DND-41 (cell line): ENCODE data around the gene SRC.

Experiments used
- ATAC-seq: fragments of 200-7000 bp; cut with Tn5 transposase; 3 replicates; pipeline ENCODE4 v1.9.1; 2021; ENCODE audit warnings: low read depth; ENCODE audit not compliant: insufficient read depth
- DNase-seq: peaks from one replicate; pipeline ENCODE4 v3.0.0-alpha.2; 2020
- H2AFZ ChIP-seq: 2 replicates; pipeline ENCODE4 v1.6.0; 2012; ENCODE audit warnings: low read depth, low read length
- H3K27ac ChIP-seq: 2 replicates; pipeline ENCODE4 v1.5.1; 2012; ENCODE audit warnings: low read length, inconsistent platforms
- H3K27me3 ChIP-seq: fragments of 200-600 bp; sonication (generic); 2 replicates; pipeline ENCODE4 v1.6.0; 2012; ENCODE audit warnings: low read length, mild to moderate bottlenecking, inconsistent platforms; ENCODE audit not compliant: insufficient read depth, poor library complexity
- H3K36me3 ChIP-seq: 2 replicates; pipeline ENCODE4 v1.5.1; 2012; ENCODE audit warnings: low read length, inconsistent platforms; ENCODE audit not compliant: insufficient read depth
- H3K4me1 ChIP-seq: 2 replicates; pipeline ENCODE4 v1.5.1; 2012; ENCODE audit warnings: mild to moderate bottlenecking, low read length; ENCODE audit not compliant: insufficient read depth
- H3K4me2 ChIP-seq: 2 replicates; pipeline ENCODE4 v1.6.0; 2012; ENCODE audit warnings: mild to moderate bottlenecking, moderate library complexity, low read length, inconsistent platforms; ENCODE audit not compliant: insufficient read depth
- H3K4me3 ChIP-seq, 2 experiments: fragments of 200-600 bp in 1 of 2; shearing (Covaris generic) in 1 of 2; 2 replicates each; pipeline ENCODE4 v1.5.1; 2012 to 2016; ENCODE audit warnings: inconsistent platforms in 2 of 2, low read length in 2 of 2, mild to moderate bottlenecking in 2 of 2, low read depth in 1 of 2, moderate library complexity in 1 of 2
- H3K79me2 ChIP-seq: 2 replicates; pipeline ENCODE4 v1.6.0; 2012; ENCODE audit warnings: low read length, inconsistent platforms; ENCODE audit not compliant: insufficient read depth
- H3K9ac ChIP-seq: 2 replicates; pipeline ENCODE4 v1.6.0; 2012; ENCODE audit warnings: low read depth, mild to moderate bottlenecking, inconsistent platforms, low read length, moderate library complexity
- H3K9me3 ChIP-seq: 2 replicates; pipeline ENCODE4 v1.5.1; 2012; ENCODE audit warnings: low read length, moderate library complexity, mild to moderate bottlenecking, inconsistent platforms; ENCODE audit not compliant: insufficient read depth, severe bottlenecking
- H4K20me1 ChIP-seq: 2 replicates; pipeline ENCODE4 v1.6.0; 2012; ENCODE audit warnings: low read length; ENCODE audit not compliant: insufficient read depth
- EZH2 ChIP-seq: IDR thresholded peaks from 3 replicates; pipeline ENCODE4 v1.6.1; 2012; ENCODE audit warnings: borderline replicate concordance, low read depth, mild to moderate bottlenecking, moderate library complexity, low read length, inconsistent platforms; ENCODE audit not compliant: severe bottlenecking
- TF ChIP-seq, protein P1 (sequence below): IDR thresholded peaks from 2 replicates; pipeline ENCODE4 v1.5.1; 2012; ENCODE audit warnings: borderline replicate concordance, low read length, moderate library complexity, mild to moderate bottlenecking; ENCODE audit not compliant: poor library complexity, severe bottlenecking; ENCODE audit errors: extremely low read depth

SRC gene

DNA sequence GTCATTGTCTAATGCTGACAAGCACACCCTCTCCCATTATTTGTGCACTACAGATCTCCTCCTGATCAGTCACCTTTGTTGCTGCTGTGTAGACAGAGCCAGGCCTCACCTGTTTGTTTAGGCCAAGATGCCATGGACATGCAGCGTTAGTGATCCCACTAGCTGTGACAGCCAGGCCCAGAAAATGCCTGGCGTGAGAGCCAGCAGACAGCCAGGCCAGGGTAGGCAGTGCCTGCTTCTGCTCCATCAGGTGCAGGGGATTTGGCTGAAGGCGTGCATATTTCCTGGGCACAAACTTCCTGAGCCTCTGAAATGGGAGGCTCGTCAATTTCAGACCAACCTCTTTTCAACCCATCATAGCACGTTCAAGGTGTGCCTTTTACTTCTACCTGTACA is 29.2 kb upstream of the SRC start:
- peaks cover 38% of the 10 kb centered on the region for H4K20me1 ChIP-seq

DNA sequence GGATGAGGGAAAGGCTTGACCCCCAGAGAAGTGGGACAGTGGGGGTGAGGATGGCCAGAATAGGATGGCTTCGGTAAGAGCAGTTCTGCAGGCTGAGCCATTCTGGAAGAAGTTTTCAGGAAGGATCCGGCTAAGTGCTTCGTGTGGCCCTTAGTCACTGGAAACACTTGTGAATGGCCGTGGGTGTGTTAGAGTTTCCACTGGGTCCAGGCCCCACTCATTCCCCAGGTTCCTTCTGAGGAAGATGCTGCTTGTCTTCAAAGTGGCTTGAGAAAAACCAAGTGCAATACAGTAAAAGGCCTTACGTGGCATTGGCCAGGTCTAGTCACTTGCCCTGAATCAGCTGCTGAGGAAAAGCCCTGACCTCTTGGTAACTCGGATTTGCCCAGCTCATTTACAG is 28.6 kb upstream of the SRC start:
- H2AFZ ChIP-seq = no peak overlapping the region
- H3K9ac ChIP-seq = no peak overlapping the region
- H3K27ac ChIP-seq = no peak overlapping the region
- DNase-seq (no peak), ATAC-seq (no peak)
- peaks cover 10% of the 10 kb centered on the region for H3K79me2 ChIP-seq
- H3K4me2 ChIP-seq = no peak overlapping the region
- no peaks in the 10 kb centered on the region for H3K27me3 ChIP-seq
- H4K20me1 ChIP-seq = peaks cover 34% of the 10 kb centered on the region
- H3K9me3 ChIP-seq = no peaks in the 10 kb centered on the region
- no peak overlapping the region for H3K4me3 ChIP-seq
- peaks cover 10% of the 10 kb centered on the region; the same call in 1 of the 2 replicates for H3K4me1 ChIP-seq
- TF ChIP-seq EZH2 = no peak
- TF ChIP-seq, protein P1, sequence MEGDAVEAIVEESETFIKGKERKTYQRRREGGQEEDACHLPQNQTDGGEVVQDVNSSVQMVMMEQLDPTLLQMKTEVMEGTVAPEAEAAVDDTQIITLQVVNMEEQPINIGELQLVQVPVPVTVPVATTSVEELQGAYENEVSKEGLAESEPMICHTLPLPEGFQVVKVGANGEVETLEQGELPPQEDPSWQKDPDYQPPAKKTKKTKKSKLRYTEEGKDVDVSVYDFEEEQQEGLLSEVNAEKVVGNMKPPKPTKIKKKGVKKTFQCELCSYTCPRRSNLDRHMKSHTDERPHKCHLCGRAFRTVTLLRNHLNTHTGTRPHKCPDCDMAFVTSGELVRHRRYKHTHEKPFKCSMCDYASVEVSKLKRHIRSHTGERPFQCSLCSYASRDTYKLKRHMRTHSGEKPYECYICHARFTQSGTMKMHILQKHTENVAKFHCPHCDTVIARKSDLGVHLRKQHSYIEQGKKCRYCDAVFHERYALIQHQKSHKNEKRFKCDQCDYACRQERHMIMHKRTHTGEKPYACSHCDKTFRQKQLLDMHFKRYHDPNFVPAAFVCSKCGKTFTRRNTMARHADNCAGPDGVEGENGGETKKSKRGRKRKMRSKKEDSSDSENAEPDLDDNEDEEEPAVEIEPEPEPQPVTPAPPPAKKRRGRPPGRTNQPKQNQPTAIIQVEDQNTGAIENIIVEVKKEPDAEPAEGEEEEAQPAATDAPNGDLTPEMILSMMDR = no peak
- peaks cover 48% of the 10 kb centered on the region for H3K36me3 ChIP-seq

More for the DNA sequence above, 29.2 kb upstream of the SRC start:
- Histone ChIP-seq H2AFZ (no peak overlapping the region), H3K79me2 (peaks cover 14% of the 10 kb centered on the region), H3K9me3 (no peaks in the 10 kb centered on the region), H3K27ac (peak overlapping the region; percentile 34; the same call in 1 of the 2 replicates), H3K27me3 (no peaks in the 10 kb centered on the region), H3K36me3 (peaks cover 52% of the 10 kb centered on the region), H3K9ac (no peak overlapping the region), H3K4me1 (peaks cover 10% of the 10 kb centered on the region; the same call in 1 of the 2 replicates), H3K4me3 (no peak overlapping the region), H3K4me2 (no peak overlapping the region)
- no peak for TF ChIP-seq EZH2
- DNase-seq (no peak), ATAC-seq (no peak)

DNA sequence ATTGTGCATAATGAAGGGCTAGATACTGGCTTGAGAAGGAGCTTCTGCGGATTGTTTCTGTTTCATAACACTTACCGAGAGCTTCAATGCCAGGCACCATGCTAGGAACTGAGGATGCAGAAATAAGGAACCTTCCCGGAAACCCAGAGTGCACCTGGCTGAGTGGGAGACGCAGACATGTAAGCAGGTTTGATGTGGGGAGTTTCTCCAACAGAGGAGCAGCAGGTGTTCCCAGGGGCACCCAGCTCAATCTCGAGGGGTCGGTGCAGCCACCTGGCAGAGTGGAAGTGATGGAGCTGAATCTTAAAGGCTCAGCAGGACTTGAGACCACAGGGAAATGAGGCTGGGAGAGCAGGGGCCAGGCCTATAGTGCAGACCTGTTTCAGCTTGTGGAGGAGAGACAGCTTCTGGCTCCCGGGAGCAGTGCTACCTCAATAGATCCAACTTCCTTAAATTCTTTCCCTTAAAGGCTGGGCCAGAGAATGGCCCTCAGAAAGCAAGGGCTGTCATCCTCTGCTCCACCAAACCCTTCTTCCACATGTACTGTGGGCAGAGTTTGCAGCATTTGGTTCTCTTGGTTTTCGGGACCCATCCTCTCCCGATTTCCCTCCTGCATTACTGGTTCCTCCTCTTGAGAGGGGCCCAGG is 27.8 kb upstream of the SRC start:
- Histone ChIP-seq H3K9ac (no peak overlapping the region), H3K36me3 (peaks cover 42% of the 10 kb centered on the region), H3K4me3 (no peak overlapping the region), H3K9me3 (no peaks in the 10 kb centered on the region), H3K27ac (no peak overlapping the region), H3K27me3 (no peaks in the 10 kb centered on the region), H3K79me2 (peaks cover 4% of the 10 kb centered on the region; the same call in 1 of the 2 replicates), H2AFZ (no peak overlapping the region), H3K4me1 (peaks cover 10% of the 10 kb centered on the region; the same call in 1 of the 2 replicates), H3K4me2 (no peak overlapping the region), H4K20me1 (peaks cover 27% of the 10 kb centered on the region)
- TF ChIP-seq, protein P1 = no peak
- no peak for TF ChIP-seq EZH2
- peak; percentile 28 for DNase-seq
- no peak for ATAC-seq

DNA sequence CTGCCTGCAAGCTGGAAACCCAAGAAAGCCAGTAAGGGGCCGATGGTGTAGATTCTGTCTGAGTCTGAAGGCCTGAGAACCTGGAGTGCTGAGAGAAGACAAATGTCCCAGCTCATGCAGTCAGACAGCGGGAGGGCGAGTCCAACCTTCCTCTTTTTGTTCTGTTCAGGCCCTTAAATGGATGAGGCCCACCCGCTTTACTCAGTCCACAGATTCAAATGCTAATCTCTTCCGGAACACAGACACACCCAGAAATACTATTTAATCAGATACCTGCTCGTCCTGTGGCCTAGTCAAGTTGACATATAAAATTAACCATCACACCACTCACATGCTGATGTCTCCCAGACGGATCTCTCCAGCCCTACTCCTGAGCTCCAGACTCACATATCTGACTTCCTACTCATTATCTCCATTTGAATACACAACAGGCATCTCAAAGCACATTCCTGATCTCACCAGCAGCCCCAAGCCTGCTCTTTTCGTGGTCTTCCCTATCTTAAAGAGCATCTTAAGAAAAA is 26.7 kb upstream of the SRC start:
- Histone ChIP-seq H2AFZ (no peak overlapping the region), H3K9me3 (no peaks in the 10 kb centered on the region), H3K27me3 (no peaks in the 10 kb centered on the region), H3K79me2 (no peaks in the 10 kb centered on the region), H3K4me3 (no peak overlapping the region), H3K36me3 (peaks cover 35% of the 10 kb centered on the region), H3K4me1 (peaks cover 10% of the 10 kb centered on the region; the same call in 1 of the 2 replicates), H3K4me2 (no peak overlapping the region), H3K9ac (no peak overlapping the region), H4K20me1 (peaks cover 19% of the 10 kb centered on the region), H3K27ac (no peak overlapping the region)
- ATAC-seq (no peak), DNase-seq (no peak)
- TF ChIP-seq, protein P1 = no peak
- no peak for TF ChIP-seq EZH2
